ENCODE data around the gene FARS2.

FARS2 gene

GRCh38 chr6:5365436-5366195, 104.3 kb downstream of the FARS2 start:
- no peak for TF ChIP-seq CTCF (IDR thresholded peaks at IDR 0.05; ENCODE audit: low read depth, low read length)
- H3K4me3 ChIP-seq (ENCODE audit: low read depth, low read length): no peak overlapping the region

GRCh38 chr6:5366941-5367340, 105.6 kb downstream of the FARS2 start:
- H3K4me3 ChIP-seq (ENCODE audit: low read depth, low read length): no peak overlapping the region
- TF ChIP-seq CTCF (IDR thresholded peaks at IDR 0.05; ENCODE audit: low read depth, low read length): no peak

GRCh38 chr6:5367510-5367909, 106.2 kb downstream of the FARS2 start:
- no peak overlapping the region for H3K4me3 ChIP-seq (ENCODE audit: low read depth, low read length)
- no peak for TF ChIP-seq CTCF (IDR thresholded peaks at IDR 0.05; ENCODE audit: low read depth, low read length)

- TF ChIP-seq CTCF (IDR thresholded peaks at IDR 0.05; ENCODE audit: low read depth, low read length): no peak
- no peak overlapping the region for H3K4me3 ChIP-seq (ENCODE audit: low read depth, low read length)
These were observed 112.1 kb downstream of the FARS2 start for GRCh38 chr6:5373430-5373829.

GRCh38 chr6:5378331-5378730, 117.0 kb downstream of the FARS2 start:
- H3K4me3 ChIP-seq (ENCODE audit: low read depth, low read length): no peak overlapping the region
- no peak for TF ChIP-seq CTCF (IDR thresholded peaks at IDR 0.05; ENCODE audit: low read depth, low read length)

GRCh38 chr6:5379647-5380242, 118.4 kb downstream of the FARS2 start:
- no peak overlapping the region for H3K4me3 ChIP-seq (ENCODE audit: low read depth, low read length)
- TF ChIP-seq CTCF (IDR thresholded peaks at IDR 0.05; ENCODE audit: low read depth, low read length): peak; percentile 69

GRCh38 chr6:5383856-5384255, 122.5 kb downstream of the FARS2 start:
- H3K4me3 ChIP-seq (ENCODE audit: low read depth, low read length): no peak overlapping the region
- TF ChIP-seq CTCF (IDR thresholded peaks at IDR 0.05; ENCODE audit: low read depth, low read length): no peak

Measured in WI38 (cell line).